HG03066 (cell line): Measurements from ENCODE around the gene SLC5A10.
"Not testable (repeated sequence)": the region's sequence is repeated elsewhere in the genome, so short reads cannot be mapped to it uniquely, and the experiment has no call there.

ENCODE experiments used
- ATAC-seq: cut with Tn5 transposase; IDR thresholded peaks from one replicate; pipeline ENCODE4 v1.9.1; 2021; ENCODE audit warnings: low read depth; ENCODE audit not compliant: unreplicated experiment

Gene SLC5A10

DNA sequence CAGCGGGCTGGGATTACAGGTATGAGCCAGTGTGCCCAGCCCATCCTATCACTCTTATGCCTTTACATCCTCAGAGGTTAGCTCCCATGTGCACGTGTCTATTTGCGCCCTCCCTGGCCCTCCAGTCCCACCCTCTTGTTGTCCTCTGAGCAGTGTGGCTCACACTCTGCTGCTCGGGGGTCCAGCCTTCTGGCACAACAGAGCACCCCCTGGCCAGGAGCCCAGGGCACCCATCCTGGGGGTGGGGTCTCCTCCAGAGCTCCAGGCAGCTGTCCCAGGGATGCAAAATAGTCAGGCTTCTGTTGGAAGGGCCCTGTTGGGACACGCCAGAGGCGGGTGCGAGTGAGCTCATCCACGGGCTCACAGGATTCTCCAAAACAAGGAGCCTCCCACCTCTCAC lies 64.3 kb downstream of the SLC5A10 start:
- no peak for ATAC-seq

DNA sequence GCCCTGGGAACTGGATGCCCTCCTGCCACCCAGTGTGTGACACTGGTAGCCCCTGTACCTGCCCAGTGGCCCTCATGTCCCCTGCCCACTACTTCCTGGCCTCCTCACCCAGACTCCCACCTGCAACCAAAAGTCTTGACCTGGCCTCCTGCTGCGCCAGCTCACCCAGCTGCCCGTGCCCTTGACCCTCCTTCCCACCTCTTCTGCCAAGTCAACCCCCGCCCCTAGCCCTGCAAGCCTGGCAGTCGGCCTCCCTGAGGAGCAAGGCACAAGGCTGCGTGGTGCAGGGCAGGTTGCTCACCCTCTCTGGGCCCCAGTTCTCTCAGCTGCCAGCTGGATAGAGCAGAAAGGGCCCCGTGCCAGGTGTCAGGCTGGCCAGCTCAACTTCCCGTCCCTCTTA lies 64.9 kb downstream of the SLC5A10 start:
- no peak for ATAC-seq

DNA sequence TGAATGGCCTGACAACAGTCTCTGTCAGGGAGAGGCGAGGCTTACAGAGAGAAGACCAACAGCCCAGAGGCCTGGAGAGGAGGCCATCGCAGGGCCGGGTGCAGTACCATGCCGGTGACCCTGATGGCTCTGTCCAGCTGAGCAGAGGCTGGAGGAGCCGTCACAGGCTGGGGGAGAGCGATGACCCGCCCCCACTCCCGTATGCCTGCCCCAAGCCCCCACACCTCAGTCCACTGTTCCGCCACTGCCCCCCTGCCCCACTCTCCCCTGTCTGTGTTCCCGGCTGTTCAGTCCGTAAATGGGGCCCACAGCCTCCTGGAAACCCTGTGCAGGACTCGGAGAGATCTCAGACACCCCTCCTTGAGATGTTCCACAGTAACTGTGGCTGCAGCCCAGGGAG lies 65.4 kb downstream of the SLC5A10 start:
- no peak for ATAC-seq

DNA sequence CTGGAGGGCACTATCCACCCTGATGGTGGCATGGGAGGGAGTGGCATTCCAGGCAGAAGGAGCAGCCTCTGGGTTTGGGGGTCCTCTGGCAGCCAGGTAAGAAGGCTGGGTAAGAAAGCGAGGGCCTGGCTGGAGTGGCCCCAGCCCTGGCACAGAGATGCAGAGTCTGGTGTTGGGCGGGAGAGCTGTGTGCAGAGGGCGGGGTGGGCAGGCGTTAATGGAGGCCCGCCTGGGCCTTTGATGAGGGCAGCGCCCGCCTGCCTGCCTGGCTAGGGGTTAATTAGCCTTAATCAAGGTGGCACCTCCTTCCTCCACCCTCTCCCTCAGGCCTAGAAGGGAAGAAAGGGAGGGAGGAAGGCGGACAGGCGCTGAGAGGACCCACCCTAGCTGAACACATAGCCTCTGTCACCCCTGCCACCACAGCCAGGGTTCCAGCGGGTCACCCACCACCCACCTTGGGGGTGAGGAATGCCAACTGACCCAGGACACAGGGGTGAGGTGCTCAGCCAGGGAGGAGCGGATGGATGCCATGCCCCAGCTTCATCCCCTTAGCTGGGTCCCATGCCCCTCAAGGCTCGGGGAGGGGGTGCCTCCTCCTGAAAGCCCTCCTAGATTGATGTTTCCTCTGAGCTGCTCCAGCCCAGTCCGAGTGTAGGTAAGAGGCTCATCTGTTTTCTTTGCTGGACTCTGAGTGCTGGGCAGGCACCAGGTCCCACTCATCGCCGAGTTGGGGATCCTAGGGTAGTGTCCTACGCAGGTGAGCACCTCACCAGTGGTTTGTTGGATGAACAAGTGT lies 66.0 kb downstream of the SLC5A10 start:
- ATAC-seq, result no peak

DNA sequence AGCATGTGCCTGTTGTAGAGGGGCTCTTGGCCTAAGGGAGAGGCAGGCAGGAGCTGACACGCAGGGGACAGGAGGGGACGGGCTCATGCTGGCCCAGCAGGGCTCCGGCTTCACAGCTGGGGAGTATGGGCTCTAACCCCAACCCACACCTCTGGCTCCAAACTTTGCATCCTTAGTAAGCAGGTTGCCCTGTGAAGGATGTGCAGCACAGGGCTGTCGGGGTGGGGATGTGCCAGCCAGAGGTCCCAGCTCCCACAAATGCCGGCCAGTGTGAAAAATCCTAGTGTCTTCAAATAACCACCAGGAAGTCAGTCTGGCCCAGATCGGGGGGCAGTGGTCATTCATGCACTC lies 66.6 kb downstream of the SLC5A10 start:
- ATAC-seq, result no peak

DNA sequence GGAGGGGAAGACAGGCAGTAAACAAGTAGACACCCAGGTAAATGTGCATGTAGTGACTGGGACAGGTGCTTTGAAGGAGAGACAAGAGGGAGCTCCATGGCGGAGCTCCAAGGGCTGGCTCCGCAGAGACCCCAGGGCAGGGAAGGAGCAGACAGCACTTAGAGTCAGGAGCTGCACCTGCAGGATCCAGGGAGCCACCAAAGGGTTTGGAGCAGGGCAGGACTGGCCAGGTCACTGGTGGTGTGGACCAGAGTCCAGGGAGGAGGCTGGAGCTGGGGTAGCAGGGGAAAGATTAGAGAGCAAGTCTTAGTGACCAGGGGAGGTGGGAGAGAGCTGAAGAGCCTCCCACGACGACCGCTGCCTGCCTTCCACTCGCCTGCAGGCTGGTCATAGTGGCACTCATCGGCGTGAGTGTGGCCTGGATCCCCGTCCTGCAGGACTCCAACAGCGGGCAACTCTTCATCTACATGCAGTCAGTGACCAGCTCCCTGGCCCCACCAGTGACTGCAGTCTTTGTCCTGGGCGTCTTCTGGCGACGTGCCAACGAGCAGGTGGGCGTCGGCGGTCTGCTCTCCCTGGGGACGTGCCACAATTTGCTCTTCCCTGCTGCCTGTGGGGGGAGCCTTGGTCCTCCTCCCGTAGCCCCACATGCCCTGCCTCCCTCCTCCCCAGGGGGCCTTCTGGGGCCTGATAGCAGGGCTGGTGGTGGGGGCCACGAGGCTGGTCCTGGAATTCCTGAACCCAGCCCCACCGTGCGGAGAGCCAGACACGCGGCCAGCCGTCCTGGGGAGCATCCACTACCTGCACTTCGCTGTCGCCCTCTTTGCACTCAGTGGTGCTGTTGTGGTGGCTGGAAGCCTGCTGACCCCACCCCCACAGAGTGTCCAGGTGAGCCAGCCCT lies 67.3 kb downstream of the SLC5A10 start:
- no peak for ATAC-seq

DNA sequence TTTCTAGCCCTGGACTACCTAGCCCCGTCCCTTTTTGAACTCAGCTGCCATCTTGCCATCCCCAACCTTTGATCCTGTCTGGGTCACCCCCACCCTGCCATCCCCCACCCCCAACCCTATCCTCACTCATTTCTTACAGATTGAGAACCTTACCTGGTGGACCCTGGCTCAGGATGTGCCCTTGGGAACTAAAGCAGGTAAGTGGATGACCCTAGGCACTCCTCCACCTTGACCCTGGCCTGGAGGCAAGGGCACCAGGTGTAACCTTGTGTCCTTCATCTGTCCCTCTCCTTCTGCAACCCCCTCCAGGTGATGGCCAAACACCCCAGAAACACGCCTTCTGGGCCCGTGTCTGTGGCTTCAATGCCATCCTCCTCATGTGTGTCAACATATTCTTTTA lies 68.1 kb downstream of the SLC5A10 start:
- no peak for ATAC-seq

DNA sequence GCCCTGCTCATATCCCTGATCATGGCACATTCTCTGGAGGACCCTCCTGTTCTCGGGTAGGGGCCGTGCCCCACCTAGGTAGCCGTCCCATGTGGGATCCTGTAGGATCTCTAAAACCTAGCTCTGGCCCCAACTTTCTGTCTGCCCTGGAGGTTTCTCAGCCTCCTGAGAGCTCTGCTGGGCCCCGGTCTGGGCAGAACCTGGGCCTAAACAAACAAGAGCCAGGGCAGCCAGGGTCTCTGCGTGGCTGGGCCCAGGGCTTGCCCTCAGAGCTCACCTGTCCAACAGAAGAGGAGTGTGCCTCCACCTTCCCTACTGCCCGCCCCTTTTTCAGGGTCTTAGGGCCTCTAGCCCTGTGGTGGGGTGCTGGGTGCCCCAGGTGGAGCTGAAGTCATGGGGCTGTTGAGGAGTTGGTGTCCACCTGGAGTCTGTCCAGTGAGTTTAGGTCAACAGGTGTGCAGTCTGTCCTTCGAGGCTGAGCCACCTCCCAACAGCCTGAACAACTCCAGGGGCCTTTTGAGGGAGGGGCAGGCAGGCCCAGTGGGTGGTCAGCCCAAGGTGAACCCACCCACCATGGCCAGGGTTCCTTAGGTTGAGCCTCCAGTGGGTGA lies 69.2 kb downstream of the SLC5A10 start:
- not testable (repeated sequence) for ATAC-seq

DNA sequence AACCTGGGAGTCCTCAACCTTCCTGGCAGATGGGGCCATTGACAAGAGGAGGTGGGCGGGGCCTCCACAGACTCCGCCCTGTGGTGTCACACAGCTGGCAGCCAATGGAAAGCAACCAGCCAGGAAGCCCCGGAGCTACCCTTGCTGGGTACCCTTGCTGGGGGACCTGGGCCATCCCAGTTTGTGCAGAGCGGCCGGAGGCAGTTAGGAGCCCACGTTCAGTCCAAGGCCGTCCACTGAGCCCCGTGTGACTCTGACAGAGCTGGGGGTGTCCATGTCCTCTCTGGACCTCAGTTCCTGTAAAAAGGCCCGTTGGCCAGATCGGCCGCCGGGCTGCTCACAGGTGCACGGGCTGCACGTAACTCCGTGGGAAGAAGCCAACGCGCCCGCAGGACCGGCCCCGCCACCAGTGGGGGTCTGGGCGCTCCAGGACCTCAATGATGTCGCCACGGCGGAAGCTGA lies 69.7 kb downstream of the SLC5A10 start:
- ATAC-seq, result no peak

DNA sequence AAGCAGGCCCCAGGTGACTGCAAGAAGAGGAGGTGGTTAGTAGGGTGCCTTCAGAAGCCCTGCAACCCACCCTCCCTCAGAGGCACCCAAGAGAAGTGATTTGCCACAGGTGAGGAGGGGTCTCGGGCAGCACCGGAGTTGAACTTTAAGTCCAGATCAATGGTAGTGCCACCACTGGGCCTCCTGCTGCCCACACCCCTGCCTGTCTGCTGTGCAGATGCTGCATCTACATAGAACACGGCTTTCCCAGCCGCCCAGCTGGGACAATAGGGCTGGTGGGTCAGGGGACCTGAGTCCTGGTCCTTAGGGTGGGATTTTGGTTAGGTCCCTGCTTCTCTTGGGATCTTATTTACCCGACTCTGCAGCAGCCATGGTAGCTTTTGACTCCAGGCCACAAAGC lies 70.2 kb downstream of the SLC5A10 start:
- no peak for ATAC-seq

DNA sequence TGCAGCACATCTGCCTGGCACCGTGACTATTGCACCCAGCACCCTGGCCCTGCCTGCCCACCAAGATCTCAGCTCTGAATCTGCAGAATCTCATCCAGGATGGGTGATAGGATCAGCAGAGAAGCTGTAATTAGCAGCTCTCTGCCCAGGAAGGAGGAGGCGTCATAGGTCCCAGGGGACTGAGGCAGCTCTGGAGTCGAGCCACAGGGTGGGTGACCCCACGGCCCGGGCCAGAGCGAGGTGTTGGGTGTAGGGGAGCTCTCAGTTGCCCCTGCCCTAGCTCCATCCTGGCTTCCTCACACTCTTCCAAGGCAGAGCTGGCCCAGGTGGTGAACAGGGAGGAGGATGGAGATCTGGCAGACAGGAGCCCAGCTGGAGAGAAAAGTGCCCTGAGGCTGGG lies 70.8 kb downstream of the SLC5A10 start:
- no peak for ATAC-seq

DNA sequence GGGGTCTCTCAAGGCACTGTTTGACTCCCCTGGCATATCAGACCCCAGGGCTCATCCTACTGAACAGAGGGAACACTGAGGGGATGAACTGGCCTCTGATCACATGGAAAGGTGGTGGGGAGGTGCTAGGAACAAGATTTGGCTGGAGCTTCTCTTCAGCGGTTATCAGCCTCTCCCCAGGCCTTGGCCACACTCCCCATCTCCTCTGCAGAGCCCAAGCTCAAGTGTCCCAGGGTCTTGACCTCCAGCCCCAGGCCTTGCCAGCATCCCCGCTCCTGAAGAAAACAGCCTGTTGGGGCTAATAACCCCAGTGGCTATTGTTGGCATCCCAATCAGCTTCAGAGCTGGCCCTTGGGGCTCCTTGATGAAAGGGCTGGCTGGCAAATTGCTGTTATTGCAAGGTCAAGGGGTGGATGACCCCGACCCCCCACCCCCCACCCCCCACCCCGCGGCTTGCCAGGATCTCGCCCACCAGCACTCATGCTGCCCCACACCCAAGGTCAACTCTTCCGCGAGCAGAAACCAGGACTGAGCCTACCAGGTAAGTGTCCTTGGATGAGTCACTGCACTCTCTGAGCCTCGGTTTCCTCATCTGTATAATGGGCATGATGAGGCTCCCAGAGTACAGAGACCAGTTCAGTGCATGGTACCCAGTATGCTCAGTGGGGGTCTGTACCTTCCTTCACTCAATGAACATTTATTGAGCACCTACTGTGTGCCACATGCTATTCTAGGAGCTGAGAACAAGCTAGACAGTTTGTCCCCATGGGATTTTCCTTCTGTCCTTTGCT lies 71.4 kb downstream of the SLC5A10 start:
- no peak for ATAC-seq

DNA sequence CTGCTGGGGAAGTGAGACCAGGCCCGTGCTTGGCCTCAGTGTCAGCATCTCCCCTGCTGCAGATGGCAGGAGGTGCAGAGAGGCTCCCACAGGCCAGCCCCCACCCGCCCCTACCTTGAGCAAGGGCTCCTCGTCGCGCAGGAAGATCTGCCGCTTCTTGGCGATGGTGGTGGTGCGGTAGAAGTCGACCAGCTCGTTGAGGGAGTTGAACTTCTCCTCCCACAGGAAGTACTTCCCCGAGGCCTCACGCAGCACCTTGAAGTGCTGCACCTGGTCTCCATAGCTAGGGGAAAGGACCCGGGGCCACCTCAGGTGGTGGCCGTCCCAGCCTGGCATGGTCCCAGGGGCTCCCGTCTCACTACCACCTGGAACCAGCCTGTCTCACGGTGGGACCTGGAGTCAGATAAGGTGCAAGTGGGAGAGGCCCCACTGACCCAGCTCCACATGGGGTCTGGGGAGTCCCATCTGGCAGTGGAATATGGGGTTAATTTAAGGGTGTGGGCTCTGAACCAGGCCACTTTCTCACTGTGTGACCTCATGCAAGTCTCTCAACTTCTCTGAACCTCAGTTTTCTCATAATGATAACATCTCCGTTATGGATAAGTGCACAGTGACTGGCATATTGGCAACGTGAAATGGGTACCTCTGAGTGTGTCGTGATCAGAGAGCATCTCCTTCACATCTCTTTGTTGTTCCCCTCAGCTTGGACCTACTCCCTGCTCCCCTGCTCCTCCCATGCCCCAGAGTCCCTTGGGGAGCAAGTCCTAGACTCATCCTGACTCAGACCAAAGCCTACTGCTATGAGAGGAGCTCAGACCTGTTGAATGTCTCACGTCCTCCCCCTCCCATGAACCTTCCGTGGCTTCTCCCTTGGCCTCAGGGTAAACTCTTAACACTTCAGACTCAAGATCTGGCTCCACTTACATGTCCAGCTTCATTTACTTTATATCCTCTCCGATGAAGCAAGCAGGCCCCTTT lies 72.4 kb downstream of the SLC5A10 start:
- ATAC-seq, result no peak

DNA sequence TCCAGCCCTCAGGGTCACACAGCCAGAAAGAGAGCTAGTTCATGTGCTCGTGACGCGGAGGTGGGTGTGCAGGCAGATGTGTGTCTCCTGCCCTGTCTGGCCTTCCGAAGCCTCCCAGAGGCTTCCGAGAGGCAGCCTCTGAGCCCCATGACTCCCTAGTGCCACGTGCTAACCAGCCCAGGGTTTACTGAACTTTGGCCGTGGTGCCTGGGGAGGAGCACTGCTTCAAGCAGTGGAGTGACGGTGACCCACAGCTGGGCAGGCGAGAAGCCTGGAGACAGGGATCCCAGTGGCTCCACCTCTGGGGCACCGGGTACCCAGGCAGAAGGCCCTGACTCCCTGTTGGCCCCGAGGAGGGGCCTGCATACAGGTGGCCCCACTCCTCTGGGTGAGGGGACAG lies 76.7 kb downstream of the SLC5A10 start:
- ATAC-seq, result not testable (repeated sequence)

DNA sequence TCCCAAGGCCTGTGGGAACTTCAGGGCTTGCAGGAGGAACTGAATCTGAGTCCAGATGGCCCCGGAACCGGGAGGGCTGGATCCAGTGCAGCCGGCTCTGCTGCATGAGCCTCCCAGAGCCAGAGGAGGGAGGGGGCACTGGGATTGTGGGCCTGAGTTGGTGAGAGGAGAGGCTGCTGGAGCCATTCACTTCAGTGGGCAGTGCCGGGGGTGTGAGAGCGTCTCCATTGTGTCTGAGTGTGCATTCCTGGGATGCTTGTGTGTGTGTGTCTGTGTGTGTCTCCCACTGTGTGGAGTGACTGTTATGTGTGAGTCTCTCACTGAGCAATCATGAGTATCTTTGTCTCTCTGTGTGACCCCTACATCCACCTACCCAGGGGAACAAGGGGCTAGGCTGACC lies 77.8 kb downstream of the SLC5A10 start:
- not testable (repeated sequence) for ATAC-seq

DNA sequence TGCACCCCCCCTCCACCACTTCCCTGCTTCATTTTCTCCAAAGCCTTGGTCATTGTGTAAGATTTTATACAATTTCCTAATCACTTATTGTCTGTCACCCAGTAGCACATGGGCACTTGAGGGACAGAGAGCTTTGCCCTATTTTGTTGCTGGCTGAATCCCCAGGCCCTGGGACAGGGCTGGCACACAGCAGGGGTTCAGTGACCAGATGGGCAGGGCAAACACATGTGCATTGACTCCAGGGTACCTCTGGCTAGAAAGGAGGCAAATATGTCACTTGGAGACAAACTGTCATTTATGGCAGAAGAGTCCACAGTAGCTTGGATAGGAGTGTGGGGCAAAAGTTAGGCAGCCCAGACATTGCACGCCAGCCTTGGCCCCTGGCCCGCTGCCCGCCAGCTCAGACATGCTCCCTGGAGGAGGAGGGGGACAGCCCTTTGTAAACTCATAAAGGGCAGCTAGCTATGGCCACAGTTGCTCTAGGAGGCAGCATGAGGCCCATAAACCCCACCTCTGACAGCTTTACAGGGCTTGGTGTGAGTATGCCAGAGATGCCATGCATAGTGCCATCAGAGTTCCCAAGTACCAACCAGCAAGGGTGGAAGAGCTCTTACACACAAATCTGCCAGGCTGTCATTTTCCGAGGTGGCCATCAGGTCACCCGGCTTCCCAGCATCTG lies 78.9 kb downstream of the SLC5A10 start:
- not testable (repeated sequence) for ATAC-seq

DNA sequence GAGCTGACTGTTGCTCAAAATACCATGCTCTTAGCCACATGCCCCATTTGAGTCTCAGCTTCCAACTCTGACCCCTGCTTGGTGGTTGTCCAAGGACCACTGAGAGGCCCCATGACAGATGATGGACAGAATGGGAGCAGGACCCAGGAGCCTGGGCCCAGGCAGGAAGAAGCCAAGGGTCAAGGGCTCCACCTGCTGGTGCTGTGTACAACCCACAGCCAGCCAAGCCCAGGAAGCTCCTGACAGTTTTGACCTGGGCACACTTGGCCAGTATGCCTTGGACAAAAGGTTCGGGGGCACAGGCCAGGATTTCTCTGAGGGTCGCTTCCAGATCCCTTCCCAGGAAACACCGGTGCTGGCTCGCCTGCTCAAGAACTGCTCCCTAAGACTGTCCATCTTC lies 79.8 kb downstream of the SLC5A10 start:
- ATAC-seq, result not testable (repeated sequence)

DNA sequence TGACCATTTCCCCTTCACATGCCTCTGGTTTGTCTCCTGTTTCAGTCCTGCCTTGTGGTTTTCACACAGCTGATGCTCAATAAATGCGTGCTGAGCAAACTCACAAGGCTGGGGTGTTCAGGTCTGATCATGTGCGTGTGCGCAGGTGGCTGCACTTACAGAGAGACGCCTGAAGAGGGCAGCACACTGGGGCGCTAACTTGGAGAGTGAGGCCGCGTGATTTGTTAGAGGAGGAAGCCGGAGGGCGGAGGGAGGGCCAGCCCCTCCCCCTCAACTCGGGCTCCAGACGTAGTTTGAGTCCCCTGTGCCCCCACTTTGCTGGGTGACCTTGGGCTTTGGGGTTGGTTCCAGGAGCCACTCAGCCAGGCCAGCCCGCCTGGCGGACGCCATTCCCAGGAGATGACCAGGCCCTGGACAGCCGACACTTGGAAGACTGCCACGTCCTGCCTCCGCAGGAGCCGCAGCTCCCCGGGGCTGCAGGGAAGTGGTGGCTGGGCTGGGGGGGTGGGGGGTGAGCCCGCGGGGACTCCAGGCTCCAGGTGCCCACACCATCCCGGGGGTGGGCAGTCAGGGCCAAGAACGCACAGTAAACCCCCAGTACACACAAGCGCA lies 80.5 kb downstream of the SLC5A10 start:
- not testable (repeated sequence) for ATAC-seq
